AG04449 (cell line): ENCODE measurements around the gene S100A11.

Experiments used
- CTCF ChIA-PET: fragments of 350-600 bp; formaldehyde crosslinking; extraction: SDS; loops from one replicate; lab custom pipeline; 2021; ENCODE audit warnings: antibody characterized with exemption; lab: Yijun Ruan, JAX
- POLR2A ChIA-PET: fragments of 400-600, 350-600 bp; formaldehyde crosslinking; extraction: SDS; loops from one replicate; lab custom pipeline; 2020; ENCODE audit warnings: antibody characterized with exemption, inconsistent platforms; lab: Yijun Ruan, JAX
- DNase-seq: peaks from one replicate; pipeline ENCODE4 v3.0.0-alpha.2; 2010; ENCODE audit warnings: low read depth, low spot score
- H3K4me3 ChIP-seq: 2 replicates; pipeline ENCODE4 v1.5.1; 2011; ENCODE audit warnings: low read depth, mild to moderate bottlenecking, control low read depth, low read length
- TF ChIP-seq, protein P1 (sequence below): IDR thresholded peaks from one replicate; pipeline ENCODE4 v1.5.1; 2011; ENCODE audit warnings: mild to moderate bottlenecking, moderate library complexity, low read length, control low read depth, inconsistent platforms; ENCODE audit not compliant: insufficient read depth; ENCODE audit errors: missing control alignments

The S100A11 gene

DNA sequence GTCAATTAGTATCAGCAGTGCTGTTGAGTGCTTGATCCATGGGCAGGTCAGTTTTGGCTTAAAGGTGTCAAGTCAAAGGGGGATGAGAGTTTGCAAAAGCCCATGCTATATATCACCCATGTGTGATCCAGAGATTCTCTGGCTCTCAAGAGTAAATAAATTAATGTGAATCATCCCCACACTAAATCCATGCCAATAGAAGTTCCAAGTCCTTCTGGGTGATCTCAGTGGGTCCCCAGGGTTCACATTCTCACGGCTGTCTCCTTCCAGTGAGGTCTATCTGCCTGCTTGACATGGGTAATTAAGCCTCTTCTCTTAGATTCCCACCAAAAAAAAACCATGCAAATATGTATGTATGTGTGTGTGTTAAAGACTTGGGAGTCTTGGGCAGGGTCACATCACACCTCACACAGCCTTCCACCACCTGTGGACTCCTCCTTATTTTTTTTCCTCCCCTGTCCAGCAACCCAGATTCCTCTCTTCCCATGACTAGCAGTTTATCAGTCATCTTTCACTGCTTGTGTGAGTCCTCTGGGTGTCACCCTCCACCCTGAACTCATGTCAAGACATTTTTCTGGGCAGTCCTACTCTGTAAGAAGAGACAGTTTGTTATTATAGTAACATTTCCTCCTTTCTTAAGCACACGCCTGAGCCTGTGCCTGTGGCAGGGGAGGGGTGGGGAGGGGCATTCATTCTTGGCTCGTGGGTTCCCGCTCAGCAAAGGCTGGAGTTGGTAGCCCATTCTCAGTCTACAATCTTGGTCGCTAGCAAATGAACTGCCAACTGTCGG is 14.3 kb upstream of the S100A11 start:
- H3K4me3 ChIP-seq: no peak overlapping the region
- ChIA-PET POLR2A (no interaction called here), CTCF (interaction anchor here (0.7 to 14.7 kb wide), 13 partner anchors 9 to 819 kb away, joined by 3 to 271 read pairs (median 3); partner anchors contain the start of gene S100A11)
- DNase-seq: no peak
- TF ChIP-seq, protein P1, sequence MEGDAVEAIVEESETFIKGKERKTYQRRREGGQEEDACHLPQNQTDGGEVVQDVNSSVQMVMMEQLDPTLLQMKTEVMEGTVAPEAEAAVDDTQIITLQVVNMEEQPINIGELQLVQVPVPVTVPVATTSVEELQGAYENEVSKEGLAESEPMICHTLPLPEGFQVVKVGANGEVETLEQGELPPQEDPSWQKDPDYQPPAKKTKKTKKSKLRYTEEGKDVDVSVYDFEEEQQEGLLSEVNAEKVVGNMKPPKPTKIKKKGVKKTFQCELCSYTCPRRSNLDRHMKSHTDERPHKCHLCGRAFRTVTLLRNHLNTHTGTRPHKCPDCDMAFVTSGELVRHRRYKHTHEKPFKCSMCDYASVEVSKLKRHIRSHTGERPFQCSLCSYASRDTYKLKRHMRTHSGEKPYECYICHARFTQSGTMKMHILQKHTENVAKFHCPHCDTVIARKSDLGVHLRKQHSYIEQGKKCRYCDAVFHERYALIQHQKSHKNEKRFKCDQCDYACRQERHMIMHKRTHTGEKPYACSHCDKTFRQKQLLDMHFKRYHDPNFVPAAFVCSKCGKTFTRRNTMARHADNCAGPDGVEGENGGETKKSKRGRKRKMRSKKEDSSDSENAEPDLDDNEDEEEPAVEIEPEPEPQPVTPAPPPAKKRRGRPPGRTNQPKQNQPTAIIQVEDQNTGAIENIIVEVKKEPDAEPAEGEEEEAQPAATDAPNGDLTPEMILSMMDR: no peak

DNA sequence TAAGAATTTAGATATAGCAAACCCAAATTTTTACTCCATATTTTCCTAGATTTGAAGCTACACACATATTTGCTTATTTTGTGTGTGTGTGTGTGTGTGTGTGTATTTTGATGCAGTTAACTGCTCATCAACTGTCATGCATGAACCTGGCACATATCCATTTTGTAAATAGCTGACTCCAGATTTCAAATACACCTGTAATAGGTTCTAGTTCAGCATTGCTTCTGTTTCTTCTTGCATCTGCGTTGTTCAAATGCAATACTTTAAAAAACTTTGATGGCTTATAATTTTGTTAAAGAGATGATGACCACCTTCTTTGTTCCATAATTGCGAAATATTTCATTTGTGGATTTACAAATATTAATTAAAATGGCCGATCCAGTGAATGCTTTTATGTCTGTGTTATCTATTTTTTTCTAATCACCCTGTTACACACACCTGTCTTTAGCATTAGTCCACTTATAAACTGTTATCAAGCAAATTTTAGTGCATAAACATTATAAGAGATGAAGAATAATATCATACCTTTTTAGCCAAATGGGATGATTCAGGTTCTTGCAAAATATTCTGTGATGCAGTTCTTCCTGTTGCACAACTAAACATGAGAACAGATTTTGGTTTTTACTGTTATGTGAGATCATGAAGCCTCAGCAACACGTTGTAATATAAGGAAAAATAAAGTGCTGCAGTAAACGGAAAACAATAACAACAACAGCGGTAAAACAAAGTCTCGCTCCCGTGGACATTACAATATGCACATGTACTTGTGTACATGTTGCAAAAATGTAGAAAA is 12.7 kb upstream of the S100A11 start:
- POLR2A ChIA-PET: no interaction called here
- TF ChIP-seq, protein P1: no peak
- H3K4me3 ChIP-seq: no peak overlapping the region
- CTCF ChIA-PET: interaction anchor here (0.6 to 14.7 kb wide), 7 partner anchors 8 to 411 kb away, joined by 3 to 271 read pairs (median 3); no protein-coding TSS in a partner anchor
- DNase-seq: no peak

DNA sequence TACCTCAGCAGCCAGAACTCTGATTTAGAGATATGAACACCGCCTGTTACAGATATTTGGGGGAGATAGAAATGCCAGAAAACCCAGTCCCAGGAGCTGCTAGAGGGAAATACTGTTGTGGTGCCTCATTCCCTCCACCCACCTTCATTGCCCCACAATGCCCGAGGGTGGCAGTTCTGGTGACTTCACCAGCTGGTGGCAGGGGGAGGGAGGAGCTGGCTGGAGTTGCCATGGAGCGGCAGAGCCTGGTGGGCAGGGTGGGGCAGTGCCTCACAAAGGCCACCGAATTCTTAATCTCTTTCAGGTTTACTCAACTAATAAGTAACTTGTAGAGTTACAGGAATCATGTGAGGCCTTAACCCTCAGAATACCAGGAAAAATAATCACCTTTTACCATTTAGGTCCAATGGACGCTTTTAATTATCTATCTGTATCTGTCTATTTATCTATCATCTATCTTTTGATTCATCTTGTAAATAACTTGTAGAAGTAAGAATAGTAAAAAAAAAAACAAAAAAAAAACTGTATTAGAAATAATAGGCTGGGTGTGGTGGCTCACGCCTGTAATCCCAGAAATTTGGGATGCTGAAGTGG is 11.7 kb upstream of the S100A11 start:
- CTCF ChIA-PET: interaction anchor here (0.6 to 14.7 kb wide), 9 partner anchors 13 to 410 kb away, joined by 3 to 271 read pairs (median 3); partner anchors contain the start of gene S100A11
- H3K4me3 ChIP-seq: peak overlapping the region; percentile 23
- TF ChIP-seq, protein P1: no peak
- no peak for DNase-seq
- POLR2A ChIA-PET: interaction anchor here (1.0 to 3.7 kb wide), 3 partner anchors 9 to 14 kb away, joined by 3 to 37 read pairs (median 4); partner anchors contain the start of gene S100A11

DNA sequence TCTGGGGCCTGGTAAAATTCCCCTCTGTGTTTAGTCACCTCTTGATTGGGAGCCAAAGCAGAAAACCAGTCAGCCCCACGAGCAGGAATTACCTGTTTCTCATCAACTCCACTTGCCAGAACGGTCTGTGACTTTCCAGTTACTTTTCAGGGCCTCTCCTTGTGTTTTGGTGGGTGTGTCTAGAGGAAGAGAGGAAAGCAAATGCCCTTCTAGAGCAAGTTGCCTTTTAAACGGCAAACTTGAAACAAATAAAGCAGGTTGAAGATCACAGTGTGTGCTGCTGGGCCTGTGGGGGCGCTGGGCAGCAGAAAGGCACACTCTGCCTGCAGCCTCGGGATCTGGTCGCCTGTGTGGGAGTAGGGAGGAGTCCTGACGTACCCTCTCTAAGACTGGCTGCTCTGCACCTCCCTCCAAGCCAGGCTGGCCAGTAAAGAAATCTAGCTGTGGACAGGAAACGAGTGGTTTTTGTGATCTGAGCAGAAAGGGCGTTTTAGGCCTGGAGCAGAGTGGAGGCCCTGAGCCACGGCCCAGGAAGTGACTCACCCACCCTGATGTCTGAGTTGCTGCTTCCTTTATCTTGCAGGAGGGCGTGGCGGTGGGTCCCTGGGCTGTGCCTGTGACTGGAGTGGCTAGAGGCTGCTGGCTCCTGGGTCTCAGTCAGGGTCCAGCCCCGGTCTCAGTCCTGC is 11.1 kb upstream of the S100A11 start:
- peak; percentile 98 for DNase-seq
- peak overlapping the region; percentile 47 for H3K4me3 ChIP-seq
- TF ChIP-seq, protein P1: peak; percentile 90
- ChIA-PET CTCF (interaction anchor here (0.6 to 14.7 kb wide), 9 partner anchors 10 to 411 kb away, joined by 3 to 271 read pairs (median 3); partner anchors contain the start of gene S100A11), POLR2A (interaction anchor here (1.0 to 3.7 kb wide), 3 partner anchors 8 to 13 kb away, joined by 3 to 37 read pairs (median 4); partner anchors contain the start of gene S100A11)

DNA sequence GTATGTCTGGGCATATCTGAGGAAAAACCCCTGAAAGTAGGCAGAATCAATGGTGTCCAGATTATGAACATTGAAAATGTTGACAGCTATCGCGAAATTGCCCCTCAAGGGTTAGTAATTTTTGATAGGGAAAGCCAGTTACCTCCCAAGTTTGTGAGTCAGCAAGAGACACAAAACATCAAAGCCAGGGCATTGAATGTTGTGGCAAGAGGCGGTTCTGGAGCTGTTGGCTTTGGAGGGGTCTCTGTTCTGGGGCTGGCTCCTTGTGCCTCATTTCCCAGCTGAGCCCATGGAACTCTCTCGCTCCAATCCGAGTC is 10.6 kb upstream of the S100A11 start:
- peak overlapping the region; percentile 47 for H3K4me3 ChIP-seq
- TF ChIP-seq, protein P1: no peak
- no peak for DNase-seq
- CTCF ChIA-PET: interaction anchor here (0.8 to 14.7 kb wide), 5 partner anchors 9 to 137 kb away, joined by 3 to 271 read pairs (median 3); partner anchors contain the start of gene S100A11
- POLR2A ChIA-PET: interaction anchor here (1.0 to 3.7 kb wide), 3 partner anchors 8 to 13 kb away, joined by 3 to 37 read pairs (median 4); partner anchors contain the start of gene S100A11
